K562 (cell line): ENCODE results near the gene NAP1L4. TPM values are rescaled to one million over a fixed set of nuclear protein-coding genes. Genes with fewer than 3 reads are reported as not detected.

Source experiments
- ADNP ChIP-seq: fragments of 200-800 bp; sonication (Bioruptor generic); IDR thresholded peaks from 2 replicates; pipeline ENCODE4 v1.6.1; 2016; ENCODE audit warnings: missing genetic modification characterization, missing compliant biosample characterization
- FOXJ2 ChIP-seq: fragments of 200-800 bp; sonication (Bioruptor generic); IDR thresholded peaks from 2 replicates; pipeline ENCODE4 v1.6.1; 2016; ENCODE audit warnings: missing genetic modification characterization, missing compliant biosample characterization
- HDAC8 ChIP-seq: fragments of 450-650 bp; IDR thresholded peaks from 2 replicates; pipeline ENCODE4 v1.6.1; 2016; ENCODE audit warnings: mild to moderate bottlenecking, missing genetic modification characterization, moderate library complexity, missing compliant biosample characterization
- IFI16 ChIP-seq: fragments of 250-450 bp; sonication (Bioruptor Pico); IDR thresholded peaks from 2 replicates; pipeline ENCODE4 v2.1.2; 2022; ENCODE audit warnings: mild to moderate bottlenecking, inconsistent platforms
- MED1 ChIP-seq: sonication (generic); formaldehyde crosslinking; IDR thresholded peaks from 2 replicates; pipeline ENCODE4 v1.8.1; 2023; ENCODE audit warnings: missing genetic modification reagents, borderline replicate concordance
- RUNX1 ChIP-seq: sonication (generic); IDR thresholded peaks from 2 replicates; pipeline ENCODE4 v1.6.1; 2016; ENCODE audit warnings: antibody characterized with exemption, low read depth
- SIRT6 ChIP-seq: IDR thresholded peaks from one replicate; pipeline ENCODE4 v1.6.1; 2012; ENCODE audit warnings: low read depth, mild to moderate bottlenecking, control low read depth, inconsistent platforms, low read length, moderate library complexity
- ZFX ChIP-seq: sonication (generic); formaldehyde crosslinking; IDR thresholded peaks from 2 replicates; pipeline ENCODE4 v1.8.0; 2022; ENCODE audit warnings: mild to moderate bottlenecking, missing genetic modification reagents, moderate library complexity
- ZNF764 ChIP-seq: fragments of 250-450 bp; sonication (Bioruptor Pico); IDR thresholded peaks from 2 replicates; pipeline ENCODE4 v1.4.0; 2020; ENCODE audit warnings: low read depth, mild to moderate bottlenecking, moderate library complexity
- polyA plus RNA-seq, 8 experiments: library from polyadenylated mRNA; depleted of rRNA in 4 of 8; stranded (reverse) in 5 of 8; unstranded in 3 of 8; fragments of >200 nt; fragmentation: Nextera tagmentation in 2 of 8; fragmentation: Illumina TruSeq in 1 of 8; extraction: Ambion mirVana in 2 of 8; extraction: Trizol in 1 of 8; gene quantifications; 2 replicates each; pipeline versions ENCODE4 v1.2.1 to v1.2.3, GENCODE V29; 2011 to 2014; ENCODE audit warnings: inconsistent platforms in 1 of 8, missing spikeins in 1 of 8
- total RNA-seq, 7 experiments: library from RNA; depleted of rRNA in 6 of 7; stranded (reverse); fragments of >200 nt in 6 of 7; fragmentation: Illumina TruSeq in 2 of 7; extraction: Trizol in 2 of 7; gene quantifications; 2 replicates each; pipeline versions ENCODE4 v1.2.1 to v1.2.3, GENCODE V29; 2011 to 2021; ENCODE audit warnings: low replicate concordance in 1 of 7
- TF ChIP-seq, protein P1 (sequence below): sonication (generic); IDR thresholded peaks from 2 replicates; pipeline ENCODE4 v1.6.1; 2016
- TF ChIP-seq, protein P2 (sequence below): sonication (generic); formaldehyde crosslinking; IDR thresholded peaks from 2 replicates; pipeline ENCODE4 v1.8.1; 2023; ENCODE audit warnings: mild to moderate bottlenecking, missing genetic modification reagents
- TF ChIP-seq, protein P3 (sequence below): fragments of 250-450 bp; sonication (Bioruptor Pico); IDR thresholded peaks from 2 replicates; pipeline ENCODE4 v1.8.0; 2022; ENCODE audit warnings: moderate library complexity, mild to moderate bottlenecking, inconsistent platforms
- TF ChIP-seq, protein P4 (sequence below): sonication (generic); formaldehyde crosslinking; IDR thresholded peaks from 2 replicates; pipeline ENCODE4 v1.8.1; 2023; ENCODE audit warnings: missing genetic modification reagents, mild to moderate bottlenecking, borderline replicate concordance
- TF ChIP-seq, protein P5 (sequence below): conservative IDR thresholded peaks from 2 replicates; pipeline ENCODE4 v1.6.1; 2011; ENCODE audit warnings: low read depth, mild to moderate bottlenecking, low read length; ENCODE audit not compliant: control insufficient read depth
- TF ChIP-seq, protein P6 (sequence below): fragments of 150-350 bp; conservative IDR thresholded peaks from 2 replicates; pipeline ENCODE4 v1.6.1; 2014; ENCODE audit warnings: low read length

Gene NAP1L4
- total and polyA plus RNA-seq, 9 of the 15 experiments (the other 6 are each of a cell fraction or from before 2014, with no cell fraction given) = 34.1 to 237 (median 179) TPM

DNA sequence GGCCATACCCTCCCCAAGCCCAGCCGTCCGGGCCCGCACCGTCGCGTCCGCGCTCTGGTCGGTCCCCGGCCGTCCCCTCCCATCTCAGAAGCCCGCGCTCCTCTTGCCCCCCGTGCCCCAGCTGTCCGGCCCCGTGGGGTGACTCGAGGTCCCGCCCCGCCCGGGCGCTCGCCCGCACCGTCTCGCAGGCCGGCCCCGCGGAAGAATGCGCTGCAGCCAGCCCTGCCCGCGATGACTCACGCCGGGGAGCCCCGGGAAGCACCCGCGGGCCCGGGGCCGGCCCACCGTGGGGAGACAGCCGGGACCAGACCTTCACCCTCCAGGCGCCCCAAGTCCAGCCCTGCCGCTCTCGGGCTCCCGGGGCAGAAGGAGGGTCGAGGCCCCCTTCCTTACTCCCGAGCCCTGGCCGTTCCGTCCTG is 62.6 kb downstream of the NAP1L4 start (continued):
- TF ChIP-seq, protein P1, sequence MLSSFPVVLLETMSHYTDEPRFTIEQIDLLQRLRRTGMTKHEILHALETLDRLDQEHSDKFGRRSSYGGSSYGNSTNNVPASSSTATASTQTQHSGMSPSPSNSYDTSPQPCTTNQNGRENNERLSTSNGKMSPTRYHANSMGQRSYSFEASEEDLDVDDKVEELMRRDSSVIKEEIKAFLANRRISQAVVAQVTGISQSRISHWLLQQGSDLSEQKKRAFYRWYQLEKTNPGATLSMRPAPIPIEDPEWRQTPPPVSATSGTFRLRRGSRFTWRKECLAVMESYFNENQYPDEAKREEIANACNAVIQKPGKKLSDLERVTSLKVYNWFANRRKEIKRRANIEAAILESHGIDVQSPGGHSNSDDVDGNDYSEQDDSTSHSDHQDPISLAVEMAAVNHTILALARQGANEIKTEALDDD = no peak
- TF ChIP-seq, protein P2, sequence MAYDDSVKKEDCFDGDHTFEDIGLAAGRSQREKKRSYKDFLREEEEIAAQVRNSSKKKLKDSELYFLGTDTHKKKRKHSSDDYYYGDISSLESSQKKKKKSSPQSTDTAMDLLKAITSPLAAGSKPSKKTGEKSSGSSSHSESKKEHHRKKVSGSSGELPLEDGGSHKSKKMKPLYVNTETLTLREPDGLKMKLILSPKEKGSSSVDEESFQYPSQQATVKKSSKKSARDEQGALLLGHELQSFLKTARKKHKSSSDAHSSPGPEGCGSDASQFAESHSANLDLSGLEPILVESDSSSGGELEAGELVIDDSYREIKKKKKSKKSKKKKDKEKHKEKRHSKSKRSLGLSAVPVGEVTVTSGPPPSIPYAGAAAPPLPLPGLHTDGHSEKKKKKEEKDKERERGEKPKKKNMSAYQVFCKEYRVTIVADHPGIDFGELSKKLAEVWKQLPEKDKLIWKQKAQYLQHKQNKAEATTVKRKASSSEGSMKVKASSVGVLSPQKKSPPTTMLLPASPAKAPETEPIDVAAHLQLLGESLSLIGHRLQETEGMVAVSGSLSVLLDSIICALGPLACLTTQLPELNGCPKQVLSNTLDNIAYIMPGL (CRISPR knock-in tag) = no peak
- TF ChIP-seq MED1 (CRISPR knock-in tag) = no peak
- TF ChIP-seq RUNX1 = no peak
- no peak for TF ChIP-seq HDAC8 (tag)
- TF ChIP-seq, protein P3, sequence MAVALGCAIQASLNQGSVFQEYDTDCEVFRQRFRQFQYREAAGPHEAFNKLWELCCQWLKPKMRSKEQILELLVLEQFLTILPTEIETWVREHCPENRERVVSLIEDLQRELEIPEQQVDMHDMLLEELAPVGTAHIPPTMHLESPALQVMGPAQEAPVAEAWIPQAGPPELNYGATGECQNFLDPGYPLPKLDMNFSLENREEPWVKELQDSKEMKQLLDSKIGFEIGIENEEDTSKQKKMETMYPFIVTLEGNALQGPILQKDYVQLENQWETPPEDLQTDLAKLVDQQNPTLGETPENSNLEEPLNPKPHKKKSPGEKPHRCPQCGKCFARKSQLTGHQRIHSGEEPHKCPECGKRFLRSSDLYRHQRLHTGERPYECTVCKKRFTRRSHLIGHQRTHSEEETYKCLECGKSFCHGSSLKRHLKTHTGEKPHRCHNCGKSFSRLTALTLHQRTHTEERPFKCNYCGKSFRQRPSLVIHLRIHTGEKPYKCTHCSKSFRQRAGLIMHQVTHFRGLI (CRISPR knock-in tag) = no peak
- peak; percentile 67 for TF ChIP-seq ZFX
- TF ChIP-seq ADNP (tag) = no peak
- TF ChIP-seq, protein P4, sequence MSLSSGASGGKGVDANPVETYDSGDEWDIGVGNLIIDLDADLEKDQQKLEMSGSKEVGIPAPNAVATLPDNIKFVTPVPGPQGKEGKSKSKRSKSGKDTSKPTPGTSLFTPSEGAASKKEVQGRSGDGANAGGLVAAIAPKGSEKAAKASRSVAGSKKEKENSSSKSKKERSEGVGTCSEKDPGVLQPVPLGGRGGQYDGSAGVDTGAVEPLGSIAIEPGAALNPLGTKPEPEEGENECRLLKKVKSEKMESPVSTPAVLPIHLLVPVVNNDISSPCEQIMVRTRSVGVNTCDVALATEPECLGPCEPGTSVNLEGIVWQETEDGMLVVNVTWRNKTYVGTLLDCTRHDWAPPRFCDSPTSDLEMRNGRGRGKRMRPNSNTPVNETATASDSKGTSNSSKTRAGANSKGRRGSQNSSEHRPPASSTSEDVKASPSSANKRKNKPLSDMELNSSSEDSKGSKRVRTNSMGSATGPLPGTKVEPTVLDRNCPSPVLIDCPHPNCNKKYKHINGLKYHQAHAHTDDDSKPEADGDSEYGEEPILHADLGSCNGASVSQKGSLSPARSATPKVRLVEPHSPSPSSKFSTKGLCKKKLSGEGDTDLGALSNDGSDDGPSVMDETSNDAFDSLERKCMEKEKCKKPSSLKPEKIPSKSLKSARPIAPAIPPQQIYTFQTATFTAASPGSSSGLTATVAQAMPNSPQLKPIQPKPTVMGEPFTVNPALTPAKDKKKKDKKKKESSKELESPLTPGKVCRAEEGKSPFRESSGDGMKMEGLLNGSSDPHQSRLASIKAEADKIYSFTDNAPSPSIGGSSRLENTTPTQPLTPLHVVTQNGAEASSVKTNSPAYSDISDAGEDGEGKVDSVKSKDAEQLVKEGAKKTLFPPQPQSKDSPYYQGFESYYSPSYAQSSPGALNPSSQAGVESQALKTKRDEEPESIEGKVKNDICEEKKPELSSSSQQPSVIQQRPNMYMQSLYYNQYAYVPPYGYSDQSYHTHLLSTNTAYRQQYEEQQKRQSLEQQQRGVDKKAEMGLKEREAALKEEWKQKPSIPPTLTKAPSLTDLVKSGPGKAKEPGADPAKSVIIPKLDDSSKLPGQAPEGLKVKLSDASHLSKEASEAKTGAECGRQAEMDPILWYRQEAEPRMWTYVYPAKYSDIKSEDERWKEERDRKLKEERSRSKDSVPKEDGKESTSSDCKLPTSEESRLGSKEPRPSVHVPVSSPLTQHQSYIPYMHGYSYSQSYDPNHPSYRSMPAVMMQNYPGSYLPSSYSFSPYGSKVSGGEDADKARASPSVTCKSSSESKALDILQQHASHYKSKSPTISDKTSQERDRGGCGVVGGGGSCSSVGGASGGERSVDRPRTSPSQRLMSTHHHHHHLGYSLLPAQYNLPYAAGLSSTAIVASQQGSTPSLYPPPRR (CRISPR knock-in tag) = no peak
- TF ChIP-seq, protein P5, sequence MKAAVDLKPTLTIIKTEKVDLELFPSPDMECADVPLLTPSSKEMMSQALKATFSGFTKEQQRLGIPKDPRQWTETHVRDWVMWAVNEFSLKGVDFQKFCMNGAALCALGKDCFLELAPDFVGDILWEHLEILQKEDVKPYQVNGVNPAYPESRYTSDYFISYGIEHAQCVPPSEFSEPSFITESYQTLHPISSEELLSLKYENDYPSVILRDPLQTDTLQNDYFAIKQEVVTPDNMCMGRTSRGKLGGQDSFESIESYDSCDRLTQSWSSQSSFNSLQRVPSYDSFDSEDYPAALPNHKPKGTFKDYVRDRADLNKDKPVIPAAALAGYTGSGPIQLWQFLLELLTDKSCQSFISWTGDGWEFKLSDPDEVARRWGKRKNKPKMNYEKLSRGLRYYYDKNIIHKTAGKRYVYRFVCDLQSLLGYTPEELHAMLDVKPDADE = no peak; the same call in 1 of the 2 replicates
- TF ChIP-seq FOXJ2 = no peak
- TF ChIP-seq ZNF764 (CRISPR knock-in tag) = no peak
- no peak for TF ChIP-seq SIRT6
- no peak for TF ChIP-seq IFI16 (CRISPR knock-in tag)
- TF ChIP-seq, protein P6, sequence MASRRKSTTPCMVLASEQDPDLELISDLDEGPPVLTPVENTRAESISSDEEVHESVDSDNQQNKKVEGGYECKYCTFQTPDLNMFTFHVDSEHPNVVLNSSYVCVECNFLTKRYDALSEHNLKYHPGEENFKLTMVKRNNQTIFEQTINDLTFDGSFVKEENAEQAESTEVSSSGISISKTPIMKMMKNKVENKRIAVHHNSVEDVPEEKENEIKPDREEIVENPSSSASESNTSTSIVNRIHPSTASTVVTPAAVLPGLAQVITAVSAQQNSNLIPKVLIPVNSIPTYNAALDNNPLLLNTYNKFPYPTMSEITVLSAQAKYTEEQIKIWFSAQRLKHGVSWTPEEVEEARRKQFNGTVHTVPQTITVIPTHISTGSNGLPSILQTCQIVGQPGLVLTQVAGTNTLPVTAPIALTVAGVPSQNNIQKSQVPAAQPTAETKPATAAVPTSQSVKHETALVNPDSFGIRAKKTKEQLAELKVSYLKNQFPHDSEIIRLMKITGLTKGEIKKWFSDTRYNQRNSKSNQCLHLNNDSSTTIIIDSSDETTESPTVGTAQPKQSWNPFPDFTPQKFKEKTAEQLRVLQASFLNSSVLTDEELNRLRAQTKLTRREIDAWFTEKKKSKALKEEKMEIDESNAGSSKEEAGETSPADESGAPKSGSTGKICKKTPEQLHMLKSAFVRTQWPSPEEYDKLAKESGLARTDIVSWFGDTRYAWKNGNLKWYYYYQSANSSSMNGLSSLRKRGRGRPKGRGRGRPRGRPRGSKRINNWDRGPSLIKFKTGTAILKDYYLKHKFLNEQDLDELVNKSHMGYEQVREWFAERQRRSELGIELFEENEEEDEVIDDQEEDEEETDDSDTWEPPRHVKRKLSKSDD = no peak
